Stimulated activated CD4-positive, alpha-beta T cell treated with anti-CD3 and anti-CD28 coated beads, Interleukin-2, amount 100 ng/mL, for 24 hours (primary cell): ENCODE measurements around the gene ACTR8.

Experiments used
- DNase-seq, 2 donors: peaks; one replicate each; pipeline ENCODE4 v3.0.0-alpha.2; 2020

The ACTR8 gene

GRCh38 chr3:53862241-53862640, 19.7 kb downstream of the ACTR8 start:
- no peak for DNase-seq

GRCh38 chr3:53860196-53860595, 21.8 kb downstream of the ACTR8 start:
- no peak for DNase-seq

- no peak for DNase-seq
Measured at GRCh38 chr3:53859178-53859577, 22.8 kb downstream of the ACTR8 start.

GRCh38 chr3:53858096-53858741, 23.7 kb downstream of the ACTR8 start:
- no peak for DNase-seq

GRCh38 chr3:53856964-53857363, 25.0 kb downstream of the ACTR8 start:
- no peak for DNase-seq

- no peak for DNase-seq
Measured at GRCh38 chr3:53850895-53851294, 31.1 kb downstream of the ACTR8 start.

GRCh38 chr3:53849916-53850315, 32.0 kb downstream of the ACTR8 start:
- DNase-seq, result no peak

- DNase-seq, result no peak
Measured at GRCh38 chr3:53846851-53847155, 35.1 kb downstream of the ACTR8 start.

GRCh38 chr3:53846134-53846850, 35.7 kb downstream of the ACTR8 start, which contains the start of the genes CHDH and IL17RB:
CHDH (minus strand) TSS chr3:53846419; CDS start chr3:53824008, 22,411 bp downstream.
IL17RB (plus strand) TSS chr3:53846568; CDS start chr3:53846589, 21 bp downstream.
- peak in 1 of 2 donors; percentile 44 for DNase-seq

- DNase-seq, result no peak
Measured at GRCh38 chr3:53845881-53846133, 36.1 kb downstream of the ACTR8 start.

- peak in 1 of 2 donors; percentile 12 for DNase-seq
Measured at GRCh38 chr3:53845103-53845880, 36.7 kb downstream of the ACTR8 start.

GRCh38 chr3:53844262-53845102, 37.5 kb downstream of the ACTR8 start:
- no peak for DNase-seq

- no peak for DNase-seq
Measured at GRCh38 chr3:53843195-53844177, 38.5 kb downstream of the ACTR8 start.

GRCh38 chr3:53842436-53843194, 39.3 kb downstream of the ACTR8 start:
- no peak for DNase-seq

- no peak for DNase-seq
Measured at GRCh38 chr3:53841296-53841695, 40.7 kb downstream of the ACTR8 start.

- DNase-seq, result no peak
Measured at GRCh38 chr3:53837331-53837730, 44.6 kb downstream of the ACTR8 start.

GRCh38 chr3:53836084-53836872, 45.7 kb downstream of the ACTR8 start:
- DNase-seq, result no peak

- no peak for DNase-seq
Measured at GRCh38 chr3:53835257-53835656, 46.7 kb downstream of the ACTR8 start.

GRCh38 chr3:53834429-53835095, 47.4 kb downstream of the ACTR8 start:
- DNase-seq, result no peak

GRCh38 chr3:53833700-53834099, 48.3 kb downstream of the ACTR8 start:
- DNase-seq, result no peak
